ENCODE measurements around the gene REV3L. TPM values are rescaled to one million over a fixed set of nuclear protein-coding genes. Genes with fewer than 3 reads are reported as not detected.
"Not testable (repeated sequence)": the region's sequence is repeated elsewhere in the genome, so short reads cannot be mapped to it uniquely, and the experiment has no call there.

The REV3L gene
- total RNA-seq, 1 donor: 19.9 TPM

DNA sequence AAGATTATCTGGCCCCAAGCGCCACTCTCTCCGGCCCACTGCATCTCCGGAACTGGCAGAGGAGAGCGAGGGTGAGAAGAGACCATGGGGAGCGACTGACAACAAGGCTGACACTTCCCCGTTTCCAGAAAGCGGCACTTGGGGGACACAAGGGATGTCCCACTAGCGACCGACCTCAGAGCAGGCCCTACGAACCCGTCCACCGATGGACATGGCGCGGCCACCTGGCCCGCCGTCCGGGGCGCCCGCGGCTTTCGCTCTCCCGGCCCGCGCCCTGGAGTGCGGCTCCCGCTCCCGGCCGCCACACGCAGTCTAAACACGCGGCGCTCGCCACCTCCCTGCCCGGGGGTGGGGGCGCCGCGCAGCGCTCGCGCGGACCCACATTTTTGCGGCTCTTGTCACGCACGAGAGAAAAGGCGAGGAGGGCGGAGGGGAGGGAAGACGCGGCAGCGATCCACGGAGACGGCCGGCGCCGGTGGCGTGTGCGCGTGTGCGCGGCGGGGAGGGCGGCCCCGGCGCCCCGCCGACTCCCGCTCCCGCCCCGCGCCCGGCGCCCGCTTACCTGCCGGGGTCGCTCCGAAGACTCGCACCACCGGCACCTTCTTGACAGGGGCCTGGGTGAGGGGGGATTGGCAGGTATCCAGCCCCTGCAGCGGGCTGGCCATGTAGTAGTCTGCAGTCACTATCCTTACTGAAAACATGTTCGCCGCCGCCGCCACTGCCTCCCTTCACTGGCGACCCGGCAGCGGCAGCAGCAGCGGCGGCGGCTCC, 645 bp downstream of the REV3L start:
- Histone ChIP-seq H3K9me3 (ENCODE audit: low read depth, low read length) (no peaks in the 10 kb centered on the region), H3K4me3 (ENCODE audit: low read length) (peak overlapping the region; percentile 65), H3K27me3 (ENCODE audit: insufficient read depth, low read length) (no peaks in the 10 kb centered on the region), H3K4me1 (ENCODE audit: insufficient read depth, low read length) (peaks cover 34% of the 10 kb centered on the region)

DNA sequence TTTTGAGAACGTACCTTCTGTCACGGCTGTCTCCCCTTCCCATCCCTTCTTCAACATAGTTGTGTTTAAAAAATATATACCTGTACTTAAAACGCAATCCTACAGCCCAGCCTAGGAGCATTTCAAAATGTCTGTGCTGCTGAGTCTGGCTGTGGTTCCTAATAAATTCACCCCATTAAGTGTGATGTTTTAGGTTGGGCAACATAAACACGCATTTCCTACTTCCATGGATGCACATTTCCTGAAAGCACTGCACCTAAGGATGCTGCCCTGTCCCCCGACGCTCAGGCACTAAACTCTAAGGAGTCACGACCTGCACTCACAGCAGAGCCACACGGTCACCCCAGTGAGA, 1.2 kb downstream of the REV3L start:
- no peaks in the 10 kb centered on the region for H3K27me3 ChIP-seq (ENCODE audit: insufficient read depth, low read length)
- H3K4me1 ChIP-seq (ENCODE audit: insufficient read depth, low read length): peaks cover 29% of the 10 kb centered on the region
- H3K4me3 ChIP-seq (ENCODE audit: low read length): peak overlapping the region; percentile 65
- H3K9me3 ChIP-seq (ENCODE audit: low read depth, low read length): no peaks in the 10 kb centered on the region

DNA sequence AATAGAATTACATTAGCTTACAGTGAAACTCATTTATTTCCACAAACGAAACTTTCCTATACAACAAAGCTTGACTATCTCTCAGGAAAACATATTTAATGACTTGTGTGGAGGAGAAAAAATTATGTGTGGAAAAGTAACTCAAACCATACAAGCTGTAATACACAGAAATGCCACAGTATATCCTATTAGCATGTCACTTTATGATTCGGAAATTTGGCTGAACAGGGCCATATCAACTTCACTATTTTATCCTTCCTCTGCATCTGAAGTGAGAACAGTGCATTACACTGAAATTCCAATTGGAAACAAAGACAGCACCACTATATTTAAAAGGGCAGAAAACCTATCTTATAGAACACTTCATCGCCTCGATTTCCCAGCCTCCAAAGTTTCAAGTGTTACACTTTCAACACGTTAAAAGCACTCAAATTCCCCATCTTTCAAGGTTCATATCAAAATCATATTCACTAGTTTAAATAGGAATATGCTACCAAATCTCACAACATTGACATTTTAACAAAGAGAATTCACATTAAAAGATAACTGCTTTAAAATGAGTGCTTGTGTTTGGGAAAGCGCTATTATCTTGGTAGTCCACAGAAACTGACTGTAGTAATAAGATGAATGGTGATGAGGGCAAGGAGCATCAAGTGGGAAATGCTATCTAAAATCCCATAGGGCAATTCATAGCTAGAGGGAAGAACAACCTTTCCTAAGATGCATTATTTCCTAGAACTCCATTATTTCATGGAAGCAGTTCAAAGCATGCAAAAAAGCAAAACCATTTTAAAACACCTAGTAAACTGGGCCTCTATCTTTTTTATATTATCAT, 1.8 kb downstream of the REV3L start:
- no peaks in the 10 kb centered on the region for H3K9me3 ChIP-seq (ENCODE audit: low read depth, low read length)
- peak overlapping the region; percentile 65 for H3K4me3 ChIP-seq (ENCODE audit: low read length)
- H3K4me1 ChIP-seq (ENCODE audit: insufficient read depth, low read length): peaks cover 25% of the 10 kb centered on the region
- no peaks in the 10 kb centered on the region for H3K27me3 ChIP-seq (ENCODE audit: insufficient read depth, low read length)

DNA sequence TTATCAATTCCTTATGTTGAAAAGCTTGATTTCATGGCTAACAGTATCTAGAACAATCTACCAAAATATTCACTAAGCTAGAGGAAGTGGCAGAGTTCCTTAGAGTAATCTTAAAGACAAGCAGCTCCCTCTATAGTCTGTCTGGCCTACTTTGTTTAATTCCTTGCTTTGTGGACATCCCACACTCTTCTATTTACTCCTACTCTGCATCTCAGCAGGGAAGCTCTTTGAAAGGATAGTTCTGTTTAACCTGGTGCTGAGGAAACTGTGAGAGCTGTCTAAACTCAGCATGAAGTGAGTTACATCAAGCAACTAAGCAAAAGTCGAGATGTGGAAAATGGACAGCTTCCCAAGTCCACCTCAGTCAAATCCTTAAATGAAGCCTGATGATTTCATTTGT, 4.3 kb downstream of the REV3L start:
- Histone ChIP-seq H3K9me3 (ENCODE audit: low read depth, low read length) (no peaks in the 10 kb centered on the region), H3K4me1 (ENCODE audit: insufficient read depth, low read length) (peaks cover 18% of the 10 kb centered on the region), H3K27me3 (ENCODE audit: insufficient read depth, low read length) (no peaks in the 10 kb centered on the region), H3K4me3 (ENCODE audit: low read length) (no peak overlapping the region)

- Histone ChIP-seq H3K4me1 (ENCODE audit: insufficient read depth, low read length) (peaks cover 18% of the 10 kb centered on the region), H3K4me3 (ENCODE audit: low read length) (no peak overlapping the region)
Observed at GRCh38 chr6:111478064-111478476, 4.9 kb downstream of the REV3L start.

GRCh38 chr6:111477481-111477938, 5.5 kb downstream of the REV3L start:
- Histone ChIP-seq H3K9me3 (ENCODE audit: low read depth, low read length) (no peaks in the 10 kb centered on the region), H3K4me1 (ENCODE audit: insufficient read depth, low read length) (peaks cover 18% of the 10 kb centered on the region), H3K4me3 (ENCODE audit: low read length) (no peak overlapping the region), H3K27me3 (ENCODE audit: insufficient read depth, low read length) (no peaks in the 10 kb centered on the region)

More at GRCh38 chr6:111478064-111478476, 4.9 kb downstream of the REV3L start:
- Histone ChIP-seq H3K27me3 (ENCODE audit: insufficient read depth, low read length) (no peaks in the 10 kb centered on the region), H3K9me3 (ENCODE audit: low read depth, low read length) (no peaks in the 10 kb centered on the region)

DNA sequence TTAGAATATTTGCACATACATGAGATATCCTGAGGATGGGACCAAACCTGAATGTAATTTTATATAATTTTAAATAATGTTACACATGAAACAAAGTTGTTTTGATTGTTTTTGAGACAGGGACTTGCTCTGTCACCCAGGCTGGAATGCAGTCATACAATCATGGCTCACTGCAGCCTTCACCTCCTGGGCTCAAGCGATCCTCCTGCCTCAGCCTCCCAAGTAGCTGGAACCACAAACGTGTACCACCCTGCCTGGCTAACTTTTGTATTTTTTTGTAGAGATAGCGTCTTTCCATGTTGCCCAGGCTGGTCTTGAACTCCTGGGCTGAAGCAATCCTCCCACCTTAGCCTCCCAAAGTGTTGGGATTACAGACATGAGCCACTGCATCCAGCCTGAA, 7.0 kb downstream of the REV3L start:
- H3K4me3 ChIP-seq (ENCODE audit: low read length); H3K9me3 ChIP-seq (ENCODE audit: low read depth, low read length); H3K27me3 ChIP-seq (ENCODE audit: insufficient read depth, low read length); H3K4me1 ChIP-seq (ENCODE audit: insufficient read depth, low read length): not testable (repeated sequence)

GRCh38 chr6:111474771-111475170, 8.2 kb downstream of the REV3L start:
- Histone ChIP-seq H3K4me1 (ENCODE audit: insufficient read depth, low read length) (peaks cover 6% of the 10 kb centered on the region), H3K27me3 (ENCODE audit: insufficient read depth, low read length) (no peaks in the 10 kb centered on the region), H3K4me3 (ENCODE audit: low read length) (no peak overlapping the region), H3K9me3 (ENCODE audit: low read depth, low read length) (no peaks in the 10 kb centered on the region)

- no peaks in the 10 kb centered on the region for H3K27me3 ChIP-seq (ENCODE audit: insufficient read depth, low read length)
- no peak overlapping the region for H3K4me3 ChIP-seq (ENCODE audit: low read length)
- H3K4me1 ChIP-seq (ENCODE audit: insufficient read depth, low read length): peaks cover 6% of the 10 kb centered on the region
- H3K9me3 ChIP-seq (ENCODE audit: low read depth, low read length): no peaks in the 10 kb centered on the region
Observed at GRCh38 chr6:111474106-111474505, 8.9 kb downstream of the REV3L start.

GRCh38 chr6:111472933-111473435, 10.0 kb downstream of the REV3L start:
- Histone ChIP-seq H3K4me3 (ENCODE audit: low read length) (no peak overlapping the region), H3K4me1 (ENCODE audit: insufficient read depth, low read length) (peaks cover 3% of the 10 kb centered on the region), H3K27me3 (ENCODE audit: insufficient read depth, low read length) (no peaks in the 10 kb centered on the region), H3K9me3 (ENCODE audit: low read depth, low read length) (no peaks in the 10 kb centered on the region)

DNA sequence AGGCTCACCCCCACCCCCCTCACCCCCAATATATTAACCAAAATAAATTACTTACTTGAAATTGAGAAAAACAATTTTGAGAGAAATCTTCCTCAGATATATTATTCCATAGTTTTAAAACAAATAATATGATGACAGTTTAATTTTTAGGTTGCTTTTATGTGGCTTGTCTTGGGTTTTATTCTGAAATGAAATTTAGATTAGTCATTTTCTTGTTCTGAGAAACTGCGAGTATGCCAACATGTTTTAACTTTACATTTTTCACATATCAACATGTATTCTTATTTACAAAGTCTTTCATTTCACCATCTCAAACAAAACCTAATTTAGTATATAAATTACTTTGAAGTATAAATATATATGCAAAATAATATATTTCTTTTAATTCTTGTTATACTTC, 11.1 kb downstream of the REV3L start:
- no peak overlapping the region for H3K4me3 ChIP-seq (ENCODE audit: low read length)
- H3K9me3 ChIP-seq (ENCODE audit: low read depth, low read length): no peaks in the 10 kb centered on the region

GRCh38 chr6:111471533-111471932, 11.5 kb downstream of the REV3L start:
- Histone ChIP-seq H3K4me1 (ENCODE audit: insufficient read depth, low read length) (no peaks in the 10 kb centered on the region), H3K4me3 (ENCODE audit: low read length) (no peak overlapping the region), H3K9me3 (ENCODE audit: low read depth, low read length) (no peaks in the 10 kb centered on the region), H3K27me3 (ENCODE audit: insufficient read depth, low read length) (no peaks in the 10 kb centered on the region)

More for the DNA sequence above, 11.1 kb downstream of the REV3L start:
- no peaks in the 10 kb centered on the region for H3K4me1 ChIP-seq (ENCODE audit: insufficient read depth, low read length)
- no peaks in the 10 kb centered on the region for H3K27me3 ChIP-seq (ENCODE audit: insufficient read depth, low read length)

- no peaks in the 10 kb centered on the region for H3K9me3 ChIP-seq (ENCODE audit: low read depth, low read length)
- H3K4me3 ChIP-seq (ENCODE audit: low read length): no peak overlapping the region
- no peaks in the 10 kb centered on the region for H3K4me1 ChIP-seq (ENCODE audit: insufficient read depth, low read length)
- H3K27me3 ChIP-seq (ENCODE audit: insufficient read depth, low read length): no peaks in the 10 kb centered on the region
Observed at GRCh38 chr6:111470991-111471390, 12.0 kb downstream of the REV3L start.

GRCh38 chr6:111469543-111469942, 13.5 kb downstream of the REV3L start:
- Histone ChIP-seq H3K9me3 (ENCODE audit: low read depth, low read length) (no peaks in the 10 kb centered on the region), H3K4me1 (ENCODE audit: insufficient read depth, low read length) (no peaks in the 10 kb centered on the region), H3K27me3 (ENCODE audit: insufficient read depth, low read length) (no peaks in the 10 kb centered on the region), H3K4me3 (ENCODE audit: low read length) (no peak overlapping the region)

GRCh38 chr6:111468329-111469012, 14.5 kb downstream of the REV3L start:
- H3K4me1 ChIP-seq (ENCODE audit: insufficient read depth, low read length): no peaks in the 10 kb centered on the region
- no peaks in the 10 kb centered on the region for H3K9me3 ChIP-seq (ENCODE audit: low read depth, low read length)
- H3K27me3 ChIP-seq (ENCODE audit: insufficient read depth, low read length): no peaks in the 10 kb centered on the region
- no peak overlapping the region for H3K4me3 ChIP-seq (ENCODE audit: low read length)

All from mononuclear cell (primary cell).